K562 (cell line): ENCODE measurements around the gene FTL. TPM values are rescaled to one million over a fixed set of nuclear protein-coding genes. Genes with fewer than 3 reads are reported as not detected.
A peak's percentile ranks its signal among the peaks of the same experiment; 100 is the strongest.

Experiments used
- ARID4B ChIP-seq: sonication (generic); formaldehyde crosslinking; IDR thresholded peaks from 2 replicates; pipeline ENCODE4 v1.8.0; 2022; ENCODE audit warnings: mild to moderate bottlenecking, missing genetic modification reagents
- CBFA2T2 ChIP-seq: fragments of 450-650 bp; conservative IDR thresholded peaks from 2 replicates; pipeline ENCODE4 v1.6.1; 2017; ENCODE audit warnings: mild to moderate bottlenecking
- CREM ChIP-seq: IDR thresholded peaks from 2 replicates; pipeline ENCODE4 v1.6.1; 2014; ENCODE audit warnings: antibody characterized with exemption, low read depth
- FOXK1 ChIP-seq: sonication (generic); formaldehyde crosslinking; IDR thresholded peaks from 2 replicates; pipeline ENCODE4 v1.8.0; 2022; ENCODE audit warnings: missing genetic modification reagents, mild to moderate bottlenecking, borderline replicate concordance
- GTF2E2 ChIP-seq: fragments of 200-800 bp; sonication (Bioruptor generic); IDR thresholded peaks from 2 replicates; pipeline ENCODE4 v1.6.1; 2016; ENCODE audit warnings: missing genetic modification characterization, missing compliant biosample characterization
- GTF2F1 ChIP-seq: IDR thresholded peaks from 2 replicates; pipeline ENCODE4 v1.6.1; 2011; ENCODE audit warnings: low read depth, low read length, improper control_type of control experiment
- MYBL2 ChIP-seq, 2 experiments: fragments of 450-650 bp in 1 of 2; sonication (generic) in 1 of 2; formaldehyde crosslinking in 1 of 2; IDR thresholded peaks; 2 replicates each; pipeline versions ENCODE4 v1.6.1 to v1.8.1; 2017 to 2022; ENCODE audit warnings: borderline replicate concordance in 1 of 2, inconsistent platforms in 1 of 2, low read depth in 1 of 2, mild to moderate bottlenecking in 1 of 2, missing genetic modification reagents in 1 of 2, moderate library complexity in 1 of 2
- MYC ChIP-seq, 2 experiments: fragments of 250-450 bp in 1 of 2; sonication (Bioruptor Pico) in 1 of 2; IDR thresholded peaks; 2 replicates each; pipeline versions ENCODE4 v1.5.1 to v1.6.1; 2012 to 2021; ENCODE audit warnings: low read depth in 2 of 2, borderline replicate concordance in 1 of 2, improper control_type of control experiment in 1 of 2, low read length in 1 of 2, mild to moderate bottlenecking in 1 of 2, moderate library complexity in 1 of 2
- NCOA4 ChIP-seq: fragments of 450-650 bp; IDR thresholded peaks from 2 replicates; pipeline ENCODE4 v1.6.1; 2018; ENCODE audit warnings: mild to moderate bottlenecking; ENCODE audit not compliant: partially characterized antibody
- NFRKB ChIP-seq: fragments of 450-650 bp; IDR thresholded peaks from 2 replicates; pipeline ENCODE4 v1.6.1; 2016; ENCODE audit warnings: low read depth
- PCBP1 ChIP-seq: fragments of 200-400 bp; formaldehyde crosslinking; IDR thresholded peaks from 2 replicates; pipeline ENCODE4 v1.6.1; 2018; ENCODE audit warnings: mild to moderate bottlenecking, low read depth, low read length; ENCODE audit not compliant: poor library complexity, severe bottlenecking
- POLR2AphosphoS5 ChIP-seq: IDR thresholded peaks from 2 replicates; pipeline ENCODE4 v1.6.1; 2011; ENCODE audit warnings: mild to moderate bottlenecking, low read depth, low read length, moderate library complexity; ENCODE audit not compliant: control insufficient read depth, insufficient read depth
- RBM15 ChIP-seq: fragments of 200-400 bp; formaldehyde crosslinking; IDR thresholded peaks from 2 replicates; pipeline ENCODE4 v1.6.1; 2018; ENCODE audit warnings: mild to moderate bottlenecking, low read length, moderate library complexity; ENCODE audit not compliant: insufficient read depth
- RCOR1 ChIP-seq, 2 experiments: IDR thresholded peaks; 2 replicates each; pipeline ENCODE4 v1.6.1; 2012; ENCODE audit warnings: low read depth in 2 of 2, low read length in 2 of 2, borderline replicate concordance in 1 of 2, improper control_type of control experiment in 1 of 2
- SMAD4 ChIP-seq: fragments of 250-450 bp; sonication (Bioruptor Pico); conservative IDR thresholded peaks from 2 replicates; pipeline ENCODE4 v1.8.0; 2021; ENCODE audit warnings: inconsistent platforms, mild to moderate bottlenecking, moderate library complexity
- TAF1 ChIP-seq: IDR thresholded peaks from 2 replicates; pipeline ENCODE4 v1.6.1; 2011; ENCODE audit warnings: mild to moderate bottlenecking, low read length, moderate library complexity; ENCODE audit not compliant: insufficient read depth, control insufficient read depth, severe bottlenecking; ENCODE audit errors: extremely low read depth
- TBP ChIP-seq: optimal IDR thresholded peaks from 2 replicates; pipeline ENCODE3; 2011; ENCODE audit warnings: low read depth, low read length, improper control_type of control experiment
- ZNF12 ChIP-seq: sonication (generic); formaldehyde crosslinking; IDR thresholded peaks from 2 replicates; pipeline ENCODE4 v1.4.0; 2020; ENCODE audit warnings: mild to moderate bottlenecking, missing genetic modification reagents
- ZNF785 ChIP-seq: fragments of 250-450 bp; sonication (Bioruptor Pico); IDR thresholded peaks from 2 replicates; pipeline ENCODE4 v1.4.0; 2020; ENCODE audit warnings: mild to moderate bottlenecking
- polyA plus RNA-seq, 8 experiments: library from polyadenylated mRNA; depleted of rRNA in 4 of 8; stranded (reverse) in 5 of 8; unstranded in 3 of 8; fragments of >200 nt; fragmentation: Nextera tagmentation in 2 of 8; fragmentation: Illumina TruSeq in 1 of 8; extraction: Ambion mirVana in 2 of 8; extraction: Trizol in 1 of 8; gene quantifications; 2 replicates each; pipeline versions ENCODE4 v1.2.1 to v1.2.3, GENCODE V29; 2011 to 2014; ENCODE audit warnings: inconsistent platforms in 1 of 8, missing spikeins in 1 of 8
- total RNA-seq, 7 experiments: library from RNA; depleted of rRNA in 6 of 7; stranded (reverse); fragments of >200 nt in 6 of 7; fragmentation: Illumina TruSeq in 2 of 7; extraction: Trizol in 2 of 7; gene quantifications; 2 replicates each; pipeline versions ENCODE4 v1.2.1 to v1.2.3, GENCODE V29; 2011 to 2021; ENCODE audit warnings: low replicate concordance in 1 of 7
- TF ChIP-seq, protein P1 (sequence below), 2 experiments: fragments of 450-650 bp; conservative IDR thresholded peaks; 2 replicates each; pipeline ENCODE4 v1.6.1; 2017; ENCODE audit warnings: mild to moderate bottlenecking in 2 of 2, moderate library complexity in 2 of 2

FTL gene
- total and polyA plus RNA-seq, 9 of the 15 experiments (the other 6 are each of a cell fraction or from before 2014, with no cell fraction given): 1,231 to 27,415 (median 3,965) TPM

GRCh38 chr19:48993175-48994034 is 28.3 kb downstream of the FTL start, which contains the start of the genes GYS1 and RUVBL2 (continued):
- TF ChIP-seq PCBP1: peak; percentile 77
- TF ChIP-seq POLR2AphosphoS5: peak; percentile 97
- TF ChIP-seq CREM: peak; percentile 87
- peak; percentile 91 for TF ChIP-seq MYC (IDR thresholded peaks at IDR 0.05; ENCODE audit: low read depth, low read length)
- TF ChIP-seq MYC (CRISPR knock-in tag; IDR thresholded peaks at IDR 0.05; ENCODE audit: borderline replicate concordance, low read depth): no peak
- TF ChIP-seq GTF2E2 (tag): peak; percentile 30; the same call in 1 of the 2 replicates
- TF ChIP-seq, protein P1, sequence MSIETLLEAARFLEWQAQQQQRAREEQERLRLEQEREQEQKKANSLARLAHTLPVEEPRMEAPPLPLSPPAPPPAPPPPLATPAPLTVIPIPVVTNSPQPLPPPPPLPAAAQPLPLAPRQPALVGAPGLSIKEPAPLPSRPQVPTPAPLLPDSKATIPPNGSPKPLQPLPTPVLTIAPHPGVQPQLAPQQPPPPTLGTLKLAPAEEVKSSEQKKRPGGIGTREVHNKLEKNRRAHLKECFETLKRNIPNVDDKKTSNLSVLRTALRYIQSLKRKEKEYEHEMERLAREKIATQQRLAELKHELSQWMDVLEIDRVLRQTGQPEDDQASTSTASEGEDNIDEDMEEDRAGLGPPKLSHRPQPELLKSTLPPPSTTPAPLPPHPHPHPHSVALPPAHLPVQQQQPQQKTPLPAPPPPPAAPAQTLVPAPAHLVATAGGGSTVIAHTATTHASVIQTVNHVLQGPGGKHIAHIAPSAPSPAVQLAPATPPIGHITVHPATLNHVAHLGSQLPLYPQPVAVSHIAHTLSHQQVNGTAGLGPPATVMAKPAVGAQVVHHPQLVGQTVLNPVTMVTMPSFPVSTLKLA (conservative IDR thresholded peaks at IDR 0.05): peak; percentile 61 to 71; a peak in 3 of 4 replicates
- TF ChIP-seq CBFA2T2: no peak
- no peak for TF ChIP-seq RBM15
- peak; percentile 30 for TF ChIP-seq ARID4B
- no peak for TF ChIP-seq NCOA4
- peak; percentile 73 for TF ChIP-seq TBP
- TF ChIP-seq NFRKB: peak; percentile 71
- TF ChIP-seq SMAD4 (CRISPR knock-in tag): peak; percentile 90
- TF ChIP-seq TAF1: peak; percentile 95
- TF ChIP-seq GTF2F1: peak; percentile 40; the same call in 1 of the 2 replicates
- TF ChIP-seq ZNF12 (CRISPR knock-in tag): 0 out of 2 replicates have a peak, but pooled peaks have one; percentile 8
- peak in 1 of 2 experiments; percentile 47; a peak in 1 of 4 replicates for TF ChIP-seq RCOR1 (IDR thresholded peaks at IDR 0.05; ENCODE audit: borderline replicate concordance in 1 of 2, low read depth in 2 of 2, low read length in 2 of 2)
- TF ChIP-seq ZNF785 (CRISPR knock-in tag): peak; percentile 64; the same call in 1 of the 2 replicates
- TF ChIP-seq FOXK1 (CRISPR knock-in tag): peak; percentile 87; the same call in 1 of the 2 replicates
- peak; percentile 74 for TF ChIP-seq MYBL2 (IDR thresholded peaks at IDR 0.05; ENCODE audit: low read depth)
- no peak for TF ChIP-seq MYBL2 (CRISPR knock-in tag; IDR thresholded peaks at IDR 0.05; ENCODE audit: borderline replicate concordance)
